GM18873 (cell line): ENCODE measurements around the gene SURF6.
A peak's percentile ranks its signal among the peaks of the same experiment; 100 is the strongest.
"Not testable (repeated sequence)": the region's sequence is repeated elsewhere in the genome, so short reads cannot be mapped to it uniquely, and the experiment has no call there.

Experiments used
- ATAC-seq: cut with Tn5 transposase; IDR thresholded peaks from one replicate; pipeline ENCODE4 v1.9.1; 2021; ENCODE audit warnings: mild to moderate bottlenecking, moderate library complexity, moderate number of reproducible peaks; ENCODE audit not compliant: unreplicated experiment, low FRiP score

SURF6 gene

DNA sequence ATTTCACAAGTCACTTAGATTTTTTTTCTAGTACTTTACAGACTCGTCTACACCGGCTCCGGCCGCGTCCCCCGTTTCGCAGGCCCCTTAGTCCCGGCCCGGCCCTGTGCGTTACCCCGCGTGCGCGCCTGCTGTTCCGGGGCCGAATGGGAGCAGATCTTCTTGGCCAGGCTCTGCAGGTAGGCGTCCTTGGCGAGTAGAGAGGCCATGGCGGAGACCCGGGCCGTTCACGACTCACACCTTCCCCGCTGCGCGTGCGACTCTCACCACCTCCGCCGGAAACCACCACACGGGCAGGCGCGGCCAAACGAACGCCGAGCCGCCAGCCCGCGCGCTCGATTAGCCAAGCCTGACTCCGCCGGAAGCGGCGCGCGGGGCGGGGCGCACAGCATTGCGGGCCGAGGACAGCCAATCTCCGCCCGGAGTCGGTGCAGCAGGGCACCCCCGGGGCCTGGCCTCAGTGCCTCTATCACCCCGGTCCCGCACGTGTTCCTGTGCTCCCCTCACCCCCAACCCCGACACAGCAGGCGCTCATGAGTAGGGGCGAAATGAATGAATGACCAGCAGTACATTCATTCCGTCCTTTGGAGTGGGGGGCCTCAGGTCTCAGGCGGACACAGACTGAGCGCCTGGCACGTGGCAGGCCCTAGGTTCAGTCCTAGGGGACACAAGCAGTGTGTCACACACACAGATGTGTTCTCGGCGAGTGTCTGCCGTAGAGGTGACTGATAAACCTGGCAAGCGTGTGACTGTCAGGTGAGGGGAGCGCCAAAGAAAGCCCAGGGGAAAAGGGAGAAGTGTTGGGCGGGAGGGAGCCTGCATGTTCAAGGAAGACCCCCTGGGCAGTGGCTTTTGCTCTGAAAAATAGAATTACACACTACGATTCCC lies at the start of gene SURF6:
Gene SURF6, minus strand, starts transcription at position 265 of the 888 bp plus-strand sequence. Its CDS starts 56 bp downstream, at position 209.
- peak; percentile 73 for ATAC-seq

DNA sequence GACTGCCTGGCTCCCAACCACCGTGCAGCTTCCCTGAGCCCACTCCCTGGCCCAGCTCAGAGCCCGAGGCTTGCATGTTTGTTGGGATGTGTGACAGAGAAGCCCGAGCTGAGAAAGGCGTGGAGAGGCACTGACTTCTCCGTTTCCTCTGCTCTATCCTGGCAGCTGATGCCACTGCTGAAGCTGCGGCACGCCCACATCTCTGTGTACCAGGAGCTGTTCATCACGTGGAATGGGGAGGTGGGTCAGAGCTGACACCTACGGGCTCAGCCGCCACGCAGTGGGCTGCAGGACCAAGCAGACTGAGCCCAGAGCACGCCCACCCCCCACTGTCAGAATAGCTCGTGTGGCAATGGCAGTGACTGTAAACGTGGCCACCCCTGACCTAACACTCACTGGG lies 49.5 kb upstream of the SURF6 start:
- ATAC-seq: no peak

- no peak for ATAC-seq
Measured at GRCh38 chr9:133384736-133385321, 48.8 kb upstream of the SURF6 start.

DNA sequence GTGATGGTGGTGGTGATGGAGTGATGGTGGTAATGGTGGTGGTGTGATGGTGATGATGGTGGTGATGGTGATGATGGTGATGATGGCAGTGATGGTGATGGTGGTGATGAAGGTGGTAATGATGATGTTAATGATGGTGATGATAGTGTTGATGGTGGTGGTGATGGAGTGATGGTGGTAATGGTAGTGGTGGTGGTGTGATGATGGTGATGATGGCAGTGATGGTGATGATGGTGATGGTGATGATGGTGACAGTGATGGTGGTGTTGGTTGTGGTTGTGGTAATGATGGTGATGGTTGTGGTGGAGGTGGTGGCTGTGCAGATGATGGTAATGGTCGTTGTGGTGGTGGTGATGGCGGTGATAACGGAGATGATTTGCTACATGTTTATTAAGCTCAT lies 47.5 kb upstream of the SURF6 start:
- ATAC-seq: no peak

DNA sequence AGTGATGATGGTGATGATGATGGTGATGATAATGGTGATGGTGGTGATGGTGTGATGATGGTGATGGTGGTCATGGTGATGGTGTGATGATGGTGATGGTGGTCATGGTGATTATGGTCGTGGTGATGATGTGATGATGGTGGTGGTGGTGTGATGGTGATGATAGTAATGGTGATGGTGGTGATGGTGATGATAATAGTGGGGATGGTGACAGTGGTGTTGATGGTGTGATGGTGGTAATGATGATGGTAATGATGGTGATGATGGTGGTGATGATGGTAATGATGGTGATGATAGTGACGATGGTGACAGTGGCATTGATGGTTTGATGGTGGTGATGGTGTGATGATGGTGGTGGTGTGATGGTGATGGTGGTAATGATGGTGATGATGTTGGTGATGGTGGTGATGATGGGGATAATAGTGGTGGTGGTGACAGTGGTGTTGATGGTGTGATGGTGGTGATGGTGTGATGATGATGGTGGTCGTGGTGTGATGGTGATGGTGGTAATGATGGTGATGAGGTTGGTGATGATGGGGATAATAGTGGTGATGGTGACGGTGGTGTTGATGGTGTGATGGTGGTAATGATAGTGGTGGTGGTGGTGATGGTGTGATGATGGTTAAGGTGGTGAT lies 46.6 kb upstream of the SURF6 start:
- ATAC-seq: no peak

DNA sequence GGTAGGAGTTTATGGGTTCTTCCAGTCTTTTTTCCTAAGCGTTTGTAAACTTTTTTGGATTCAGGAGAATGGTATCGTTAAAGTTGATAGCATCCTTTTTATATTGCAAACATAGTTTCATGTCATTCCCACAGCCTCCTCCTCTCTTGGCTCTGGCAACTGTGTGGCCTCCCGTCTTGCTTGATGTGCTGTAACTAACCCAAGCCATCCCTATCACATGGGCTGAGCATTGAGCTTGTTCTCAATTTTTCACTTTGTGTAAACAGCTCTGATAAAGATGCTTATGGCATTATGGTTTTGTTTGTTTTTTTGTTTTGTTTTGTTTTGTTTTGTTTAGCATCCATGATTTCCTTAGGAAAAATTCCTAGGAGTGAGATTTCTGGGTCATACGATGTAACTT lies 44.7 kb upstream of the SURF6 start:
- ATAC-seq: no peak

DNA sequence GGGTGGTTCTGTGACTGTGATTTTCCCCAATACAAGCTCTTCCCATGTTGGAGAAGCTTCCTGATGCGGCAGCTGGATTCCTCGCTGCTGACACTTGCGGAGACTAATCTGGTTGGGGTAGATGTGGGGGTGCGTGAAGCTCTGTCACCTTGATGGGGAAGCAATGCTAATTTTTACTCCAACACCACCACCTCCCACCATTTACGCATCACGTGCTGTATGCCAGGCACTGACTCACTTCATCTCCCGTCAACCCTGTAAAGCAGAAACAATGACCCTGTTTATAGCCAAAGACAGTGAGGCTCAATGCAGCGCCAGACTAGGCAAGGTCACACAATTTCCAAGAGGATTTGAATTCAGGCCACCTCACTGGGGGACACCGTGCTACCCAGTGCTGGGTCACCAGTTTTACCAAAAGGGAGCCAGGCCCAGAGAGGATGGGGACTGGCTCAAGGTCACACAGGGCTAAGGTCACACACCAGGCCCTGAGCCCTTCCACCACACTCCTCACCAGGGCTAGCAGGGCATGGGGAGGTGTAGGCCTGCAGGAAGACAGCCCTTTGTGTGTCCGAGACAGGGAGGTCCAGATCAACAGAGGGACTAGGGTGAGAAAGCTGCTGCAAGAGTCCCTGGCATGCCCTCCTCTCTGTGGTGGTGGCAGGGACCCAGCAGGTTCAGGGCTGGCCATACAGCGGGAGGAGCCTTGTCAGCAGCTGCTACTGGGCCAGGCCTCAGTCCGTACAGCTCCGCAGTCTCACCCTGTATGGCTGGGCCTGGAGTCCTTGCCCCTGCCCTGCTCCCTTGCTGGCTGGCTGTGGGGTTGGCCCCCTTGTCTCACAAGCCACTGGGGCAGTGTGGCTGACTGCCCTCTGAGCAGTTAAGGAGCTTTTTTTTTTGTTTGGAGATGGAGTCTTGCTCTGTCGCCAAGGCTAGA lies 43.4 kb upstream of the SURF6 start:
- ATAC-seq: no peak

DNA sequence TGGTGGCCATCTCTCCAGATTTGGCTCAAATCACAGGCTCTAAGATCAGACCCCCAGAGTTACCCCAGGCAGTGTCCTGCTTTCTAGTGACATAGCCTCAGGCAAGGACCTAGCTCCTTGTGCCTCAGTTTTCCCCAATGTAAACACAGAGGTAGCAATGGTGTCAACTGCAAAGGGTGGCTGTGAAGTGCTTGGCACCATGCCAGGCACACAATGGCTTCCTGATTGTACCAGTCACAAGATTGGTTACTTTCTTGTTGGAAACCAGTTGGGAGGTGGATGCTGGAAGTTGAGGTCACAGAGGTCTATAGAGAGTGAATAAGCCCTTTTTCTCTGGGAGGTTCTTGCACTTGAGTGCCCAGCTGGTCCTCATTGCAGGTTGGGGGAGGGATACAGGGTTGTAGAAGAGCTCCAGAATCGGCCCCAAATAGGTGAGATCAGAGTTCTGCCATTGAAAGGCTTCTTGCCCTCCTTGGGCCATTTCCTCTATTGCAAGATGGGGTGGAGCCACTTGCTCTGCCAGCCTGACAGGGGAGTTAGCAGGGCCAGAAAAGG lies 42.5 kb upstream of the SURF6 start:
- no peak for ATAC-seq

DNA sequence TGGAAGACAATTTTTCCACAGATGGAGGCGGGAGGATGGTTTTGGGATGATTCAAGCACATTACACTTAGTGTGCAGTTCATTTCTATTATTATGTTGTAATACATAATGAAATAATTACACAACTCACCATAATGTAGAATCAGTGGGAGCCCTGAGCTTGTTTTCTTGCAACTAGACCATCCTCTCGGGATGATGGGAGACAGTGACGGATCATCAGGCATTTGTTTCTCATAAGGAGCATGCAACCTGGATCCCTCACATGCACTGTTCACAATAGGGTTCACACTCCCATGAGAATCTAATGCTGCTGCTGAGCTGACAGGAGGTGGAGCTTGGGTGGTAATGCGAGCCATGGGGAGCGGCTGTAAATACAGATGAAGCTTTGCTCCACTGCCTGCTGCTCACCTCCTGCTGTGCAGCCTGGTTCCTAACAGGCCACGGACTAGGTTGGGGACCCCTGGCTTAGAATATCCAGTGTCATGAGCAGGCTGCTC lies 41.8 kb upstream of the SURF6 start:
- no peak for ATAC-seq

DNA sequence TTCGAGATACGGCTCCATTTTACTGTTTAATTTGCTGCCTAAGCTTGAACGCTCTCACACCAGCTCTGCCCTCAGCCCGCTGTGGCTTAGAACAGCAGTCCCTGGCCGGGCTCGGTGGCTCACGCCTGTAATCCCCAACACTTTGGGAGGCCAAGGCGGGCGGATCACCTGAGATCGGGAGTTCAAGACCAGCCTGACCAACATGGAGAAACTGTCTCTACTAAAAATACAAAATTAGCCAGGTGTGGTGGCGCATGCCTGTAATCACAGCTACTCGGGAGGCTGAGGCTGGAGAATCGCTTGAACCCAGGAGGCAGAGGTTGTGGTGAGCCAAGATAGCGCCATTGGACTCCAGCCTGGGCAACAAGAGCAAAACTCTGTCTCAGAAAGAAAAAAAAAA lies 41.3 kb upstream of the SURF6 start:
- ATAC-seq: not testable (repeated sequence)

DNA sequence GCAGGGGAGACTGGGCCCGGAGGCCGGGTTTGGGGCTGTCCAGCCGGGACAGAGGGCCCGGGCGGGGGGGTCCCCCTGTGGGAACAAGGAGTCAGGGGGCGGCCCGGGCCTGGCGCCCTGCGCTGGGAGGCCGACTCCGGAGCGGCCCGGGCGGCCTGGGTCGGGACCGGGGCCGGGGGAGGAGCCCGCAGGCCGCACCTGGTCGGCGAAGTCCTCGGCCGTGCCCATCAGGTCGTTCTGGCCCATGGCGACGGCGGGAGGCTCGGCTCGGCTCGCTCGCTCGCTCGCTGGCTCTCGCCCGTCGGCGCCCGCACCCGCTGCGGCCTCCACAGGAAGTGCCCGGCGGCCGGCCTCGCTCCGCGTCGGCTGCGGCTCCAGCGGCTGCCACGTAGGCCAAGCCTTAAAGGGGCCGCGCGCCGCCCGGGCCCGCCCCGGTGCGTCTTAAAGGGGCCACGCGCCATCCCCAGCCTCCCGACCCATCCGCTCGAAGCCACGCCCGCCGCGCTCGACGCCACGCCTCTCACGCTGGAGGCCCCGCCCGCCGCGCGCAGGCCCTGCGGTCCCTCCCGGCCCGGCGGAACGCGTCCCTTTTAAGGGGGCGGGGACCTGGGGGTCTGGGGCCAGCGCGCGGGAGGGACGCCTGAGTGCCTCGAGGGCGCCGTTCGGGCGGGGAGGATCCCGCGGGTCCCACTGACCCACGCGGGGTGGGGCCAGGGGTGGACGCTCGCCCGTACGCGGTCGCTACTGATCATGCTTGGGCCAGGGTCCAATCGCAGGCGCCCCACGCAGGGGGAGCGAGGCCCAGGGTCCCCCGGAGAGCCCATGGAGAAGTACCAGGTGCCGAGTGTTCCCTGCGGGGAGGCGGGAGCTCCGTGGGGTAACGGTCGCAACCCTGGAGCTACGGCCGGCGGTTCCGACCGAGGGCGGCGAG lies 40.0 kb upstream of the SURF6 start, which contains the start of the genes STKLD1 and SURF4:
Gene STKLD1, plus strand, starts transcription at position 643 of the 931 bp plus-strand sequence. Its CDS starts 108 bp downstream, at position 751.
Gene SURF4, minus strand, starts transcription at position 337 of the 931 bp plus-strand sequence. Its CDS starts 91 bp downstream, at position 246.
- ATAC-seq: peak; percentile 77

DNA sequence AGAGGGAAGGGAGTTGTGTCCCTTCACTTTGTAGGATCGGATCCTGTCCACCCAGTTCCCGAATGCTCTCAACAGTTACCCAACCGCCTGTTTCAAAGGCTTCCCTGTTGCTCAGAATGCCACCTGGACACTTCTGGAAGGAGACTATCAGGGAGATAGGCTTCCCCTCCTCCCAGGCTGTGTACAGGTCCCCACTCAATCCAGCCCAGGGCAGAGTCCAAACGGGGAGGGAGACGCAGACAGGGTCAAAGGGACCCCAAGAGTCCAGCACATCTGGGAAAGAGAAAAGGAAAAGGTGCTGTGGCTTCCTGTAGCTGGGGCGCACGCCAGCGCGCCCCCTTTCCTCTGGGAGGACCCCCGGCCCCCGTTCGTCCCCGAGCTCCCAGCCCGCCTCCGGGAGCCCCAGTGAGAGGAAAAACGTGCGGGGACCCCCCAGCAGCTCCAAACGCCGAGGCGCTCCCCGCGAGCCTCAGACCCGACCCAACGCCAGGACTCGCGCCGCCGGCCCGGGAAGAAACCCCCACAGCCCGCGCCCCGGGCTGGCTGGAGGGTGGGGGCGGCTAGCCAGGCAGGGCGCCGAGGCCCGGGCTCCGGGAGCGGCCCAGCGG lies 39.2 kb upstream of the SURF6 start:
- ATAC-seq: no peak

GRCh38 chr9:133374612-133375115 lies 38.7 kb upstream of the SURF6 start:
- ATAC-seq: no peak

GRCh38 chr9:133372144-133372543 lies 36.2 kb upstream of the SURF6 start:
- ATAC-seq: no peak

GRCh38 chr9:133371261-133371711 lies 35.3 kb upstream of the SURF6 start:
- ATAC-seq: no peak

- ATAC-seq: no peak
Measured at GRCh38 chr9:133370685-133371084, 34.7 kb upstream of the SURF6 start.

DNA sequence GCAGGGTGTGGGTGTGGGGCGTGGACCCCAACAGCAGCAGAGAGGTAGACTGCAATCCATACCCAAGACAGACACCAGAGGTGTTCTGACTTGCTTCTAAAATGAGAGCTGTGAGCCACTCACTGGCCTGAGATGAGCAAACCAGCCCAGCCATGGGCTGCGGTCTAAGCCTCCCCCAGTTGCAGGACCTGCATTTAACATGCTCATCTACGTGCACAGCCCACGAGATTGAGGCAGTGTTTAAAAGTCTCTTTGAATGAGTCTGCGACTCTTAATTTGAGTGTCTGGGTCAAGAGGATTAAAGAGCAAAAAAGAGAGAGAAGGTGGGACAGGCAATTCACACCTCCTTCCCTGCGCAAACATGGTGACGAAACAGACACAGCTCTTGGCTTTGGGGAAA lies 33.9 kb upstream of the SURF6 start:
- no peak for ATAC-seq

DNA sequence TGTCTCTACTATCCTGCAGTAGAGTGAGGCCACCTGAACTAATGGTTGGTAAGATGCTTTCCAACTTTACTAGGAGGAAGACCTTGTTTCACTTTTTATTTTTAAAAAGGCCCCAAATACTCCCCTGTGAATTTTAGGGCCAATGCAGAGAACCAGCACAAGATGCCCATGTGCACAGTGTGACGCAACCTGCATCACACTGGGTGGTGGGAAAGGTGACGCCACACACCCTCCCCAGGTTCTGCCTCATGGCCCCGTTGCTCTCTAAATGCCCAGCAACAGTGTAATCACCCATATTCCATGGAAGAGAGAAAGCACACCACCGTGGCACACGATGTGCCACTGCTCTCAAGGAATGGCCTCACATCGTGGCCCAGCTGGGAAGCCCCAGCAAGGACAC lies 33.4 kb upstream of the SURF6 start:
- no peak for ATAC-seq
